Neuron (in vitro differentiated cells): ENCODE data around the gene ACSM6.

Source experiments
- H2AFZ ChIP-seq: one replicate; pipeline ENCODE4 v1.6.1; 2013; ENCODE audit warnings: low read depth, mild to moderate bottlenecking, inconsistent platforms, low read length, moderate library complexity
- H3K27me3 ChIP-seq: one replicate; pipeline ENCODE4 v1.6.1; 2013; ENCODE audit warnings: low read length; ENCODE audit not compliant: insufficient read depth
- H3K36me3 ChIP-seq: one replicate; pipeline ENCODE4 v1.6.1; 2013; ENCODE audit warnings: low read length; ENCODE audit not compliant: insufficient read depth
- H3K4me1 ChIP-seq: one replicate; pipeline ENCODE4 v1.6.1; 2013; ENCODE audit warnings: low read length; ENCODE audit not compliant: insufficient read depth
- H3K4me3 ChIP-seq: 2 replicates; pipeline ENCODE4 v1.5.1; 2013; ENCODE audit warnings: mild to moderate bottlenecking, low read length, moderate library complexity
- H3K9me3 ChIP-seq: one replicate; pipeline ENCODE4 v1.6.1; 2013; ENCODE audit warnings: low read length

The ACSM6 gene

GRCh38 chr10:95242581-95243317 is 48.7 kb downstream of the ACSM6 start:
- Histone ChIP-seq H3K4me1 (no peaks in the 10 kb centered on the region), H3K9me3 (no peaks in the 10 kb centered on the region), H3K4me3 (no peak overlapping the region), H3K36me3 (no peaks in the 10 kb centered on the region), H3K27me3 (no peaks in the 10 kb centered on the region), H2AFZ (no peak overlapping the region)

- H3K4me1 ChIP-seq, result no peaks in the 10 kb centered on the region
- H3K36me3 ChIP-seq, result no peaks in the 10 kb centered on the region
- no peaks in the 10 kb centered on the region for H3K9me3 ChIP-seq
- no peak overlapping the region for H2AFZ ChIP-seq
- H3K4me3 ChIP-seq, result no peak overlapping the region
- H3K27me3 ChIP-seq, result no peaks in the 10 kb centered on the region
Measured at GRCh38 chr10:95243318-95243617, 49.2 kb downstream of the ACSM6 start.

DNA sequence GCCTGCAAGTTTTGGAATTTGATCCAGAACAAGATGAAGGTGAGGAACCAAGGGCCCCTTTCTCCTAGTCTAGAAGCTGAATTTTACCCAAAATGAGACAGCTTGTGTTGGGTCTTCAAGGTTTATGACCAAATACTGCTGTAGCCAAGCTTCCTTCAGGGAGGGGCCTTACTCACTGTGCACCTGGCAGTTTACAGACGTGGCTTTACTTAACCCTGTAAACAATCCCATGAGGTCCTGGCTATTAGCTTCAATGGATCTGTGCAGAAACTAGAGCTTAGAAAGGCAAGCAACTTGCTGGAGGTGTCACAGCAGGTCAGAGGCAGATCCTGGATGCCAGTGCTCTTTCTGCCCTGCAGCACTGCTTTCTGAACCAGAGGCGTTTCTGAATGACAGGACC is 50.1 kb downstream of the ACSM6 start:
- Histone ChIP-seq H3K27me3 (no peaks in the 10 kb centered on the region), H3K9me3 (no peaks in the 10 kb centered on the region), H3K4me3 (no peak overlapping the region), H3K4me1 (no peaks in the 10 kb centered on the region), H3K36me3 (no peaks in the 10 kb centered on the region), H2AFZ (no peak overlapping the region)

DNA sequence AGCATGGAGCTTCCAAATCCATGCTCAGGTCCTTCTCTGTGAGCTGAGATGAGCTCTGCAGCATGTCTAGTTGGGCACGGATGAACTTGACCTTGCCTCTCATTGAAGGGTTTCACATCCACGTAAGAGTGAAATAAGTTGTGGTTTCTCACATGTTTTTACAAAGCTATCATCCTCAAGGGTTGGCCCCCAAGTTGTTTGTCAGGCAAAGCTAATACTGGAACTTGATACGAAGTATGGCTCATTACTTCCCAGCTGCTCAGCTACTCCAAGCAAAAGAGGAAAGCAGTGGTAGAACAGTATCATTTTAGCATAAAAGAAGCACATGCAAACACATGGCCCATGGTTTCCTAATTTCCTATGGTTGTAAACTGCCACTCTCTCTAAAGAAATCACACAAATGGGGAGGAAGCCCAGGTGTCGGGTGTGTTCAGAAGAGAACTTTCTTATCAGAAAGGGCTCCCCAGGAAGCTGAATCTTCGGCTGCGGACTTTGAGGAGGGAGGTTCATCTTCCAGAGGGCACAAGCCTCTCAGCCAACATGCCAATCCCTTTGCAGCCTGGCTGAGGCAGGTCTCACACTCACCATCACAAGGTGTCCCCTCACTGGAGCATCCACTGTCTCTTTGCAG is 51.5 kb downstream of the ACSM6 start:
- Histone ChIP-seq H3K4me1 (no peaks in the 10 kb centered on the region), H3K9me3 (no peaks in the 10 kb centered on the region), H2AFZ (no peak overlapping the region), H3K27me3 (no peaks in the 10 kb centered on the region), H3K4me3 (no peak overlapping the region), H3K36me3 (no peaks in the 10 kb centered on the region)

DNA sequence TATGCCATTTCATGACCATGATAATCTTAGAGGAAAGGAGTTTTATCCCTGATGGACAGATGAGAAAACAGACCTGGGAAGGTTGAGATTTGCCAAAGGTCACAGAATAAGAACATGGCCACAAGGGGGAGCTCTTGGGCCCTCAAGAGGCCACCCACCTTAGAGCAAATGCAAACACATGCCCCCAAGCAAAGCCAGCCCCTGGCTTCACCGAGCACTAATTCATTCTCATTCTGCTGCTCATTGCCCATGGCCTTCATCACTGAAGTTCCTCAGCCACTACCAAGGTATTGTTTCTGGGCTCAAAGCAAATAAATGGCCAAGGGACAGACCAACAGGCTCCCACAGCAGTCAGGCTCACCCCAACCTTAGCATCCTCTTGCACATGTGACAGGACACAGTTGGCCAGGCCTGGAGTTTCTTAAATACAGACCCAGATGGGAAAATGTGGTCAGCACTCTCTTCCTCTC is 52.6 kb downstream of the ACSM6 start:
- Histone ChIP-seq H3K4me1 (no peaks in the 10 kb centered on the region), H3K27me3 (no peaks in the 10 kb centered on the region), H2AFZ (no peak overlapping the region), H3K4me3 (no peak overlapping the region), H3K9me3 (no peaks in the 10 kb centered on the region), H3K36me3 (no peaks in the 10 kb centered on the region)

DNA sequence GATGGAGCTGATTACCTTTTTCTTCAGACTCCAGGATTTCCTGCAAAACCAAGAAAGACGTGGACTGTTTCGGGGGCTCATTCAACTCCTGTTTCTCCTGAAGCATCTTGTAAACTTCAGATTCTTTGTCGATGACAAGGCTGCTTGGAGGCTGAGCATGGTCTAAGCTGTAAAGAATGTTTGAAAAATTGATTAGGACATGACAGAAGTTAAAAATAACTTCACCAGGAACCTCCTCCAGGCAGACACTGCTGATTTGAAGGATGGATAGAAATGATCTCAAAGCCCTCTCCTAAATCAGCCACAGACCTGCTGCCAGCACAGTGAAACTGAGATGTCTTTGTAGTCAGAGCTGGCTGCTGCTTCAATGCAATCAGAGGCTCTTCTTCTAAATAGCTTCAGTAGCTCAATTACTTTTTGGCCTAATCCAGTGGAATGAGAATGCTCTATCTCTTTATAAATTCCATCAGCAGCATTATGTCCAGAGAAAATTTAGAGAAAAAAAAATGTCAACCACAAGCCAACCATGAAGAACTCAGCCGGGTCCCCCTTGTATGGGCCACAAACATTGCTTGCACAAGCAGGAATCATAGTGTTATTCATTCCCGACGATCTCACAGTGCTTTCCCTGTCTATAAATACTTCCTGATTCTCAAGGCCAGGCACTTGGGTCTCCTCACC is 53.3 kb downstream of the ACSM6 start:
- H3K4me3 ChIP-seq, result no peak overlapping the region
- H3K36me3 ChIP-seq, result no peaks in the 10 kb centered on the region
- H3K27me3 ChIP-seq, result no peaks in the 10 kb centered on the region
- H2AFZ ChIP-seq, result no peak overlapping the region
- H3K4me1 ChIP-seq, result no peaks in the 10 kb centered on the region
- H3K9me3 ChIP-seq, result no peaks in the 10 kb centered on the region

GRCh38 chr10:95247881-95248583 is 54.0 kb downstream of the ACSM6 start:
- H3K4me1 ChIP-seq, result no peaks in the 10 kb centered on the region
- H2AFZ ChIP-seq, result no peak overlapping the region
- H3K4me3 ChIP-seq, result no peak overlapping the region
- H3K36me3 ChIP-seq, result no peaks in the 10 kb centered on the region
- H3K9me3 ChIP-seq, result no peaks in the 10 kb centered on the region
- no peaks in the 10 kb centered on the region for H3K27me3 ChIP-seq

- Histone ChIP-seq H3K9me3 (no peaks in the 10 kb centered on the region), H3K36me3 (no peaks in the 10 kb centered on the region), H2AFZ (no peak overlapping the region), H3K4me1 (no peaks in the 10 kb centered on the region), H3K27me3 (no peaks in the 10 kb centered on the region), H3K4me3 (no peak overlapping the region)
Measured at GRCh38 chr10:95248989-95249388, 55.0 kb downstream of the ACSM6 start.

- H3K36me3 ChIP-seq, result no peaks in the 10 kb centered on the region
- H3K4me3 ChIP-seq, result no peak overlapping the region
- H3K4me1 ChIP-seq, result no peaks in the 10 kb centered on the region
- no peaks in the 10 kb centered on the region for H3K9me3 ChIP-seq
- no peaks in the 10 kb centered on the region for H3K27me3 ChIP-seq
- H2AFZ ChIP-seq, result no peak overlapping the region
Measured at GRCh38 chr10:95249467-95249866, 55.4 kb downstream of the ACSM6 start.

DNA sequence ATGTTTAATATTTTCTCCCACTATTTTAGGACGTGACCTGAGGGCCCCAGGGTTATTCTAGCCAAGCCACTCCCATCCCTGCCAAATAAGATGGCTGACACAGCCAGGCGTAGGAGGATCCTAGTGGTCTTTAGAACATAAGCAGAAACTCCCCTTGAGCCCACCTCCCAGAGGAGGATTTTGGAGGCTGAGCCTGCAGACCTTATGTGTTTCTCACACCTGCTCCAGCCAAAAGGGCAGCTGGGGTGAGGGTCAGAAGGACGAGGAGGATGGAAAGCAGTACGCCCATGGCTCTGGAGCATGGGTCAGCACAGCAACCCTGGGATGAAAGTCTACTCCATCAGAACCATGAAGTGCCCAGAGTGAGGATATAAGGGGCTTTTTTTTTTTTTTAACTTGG is 56.8 kb downstream of the ACSM6 start:
- H3K4me3 ChIP-seq, result no peak overlapping the region
- no peaks in the 10 kb centered on the region for H3K9me3 ChIP-seq
- no peaks in the 10 kb centered on the region for H3K36me3 ChIP-seq
- H2AFZ ChIP-seq, result no peak overlapping the region
- no peaks in the 10 kb centered on the region for H3K4me1 ChIP-seq
- no peaks in the 10 kb centered on the region for H3K27me3 ChIP-seq

GRCh38 chr10:95253007-95253406 is 59.0 kb downstream of the ACSM6 start:
- Histone ChIP-seq H3K36me3 (no peaks in the 10 kb centered on the region), H3K4me3 (no peak overlapping the region), H2AFZ (no peak overlapping the region), H3K9me3 (no peaks in the 10 kb centered on the region), H3K27me3 (no peaks in the 10 kb centered on the region), H3K4me1 (no peaks in the 10 kb centered on the region)

DNA sequence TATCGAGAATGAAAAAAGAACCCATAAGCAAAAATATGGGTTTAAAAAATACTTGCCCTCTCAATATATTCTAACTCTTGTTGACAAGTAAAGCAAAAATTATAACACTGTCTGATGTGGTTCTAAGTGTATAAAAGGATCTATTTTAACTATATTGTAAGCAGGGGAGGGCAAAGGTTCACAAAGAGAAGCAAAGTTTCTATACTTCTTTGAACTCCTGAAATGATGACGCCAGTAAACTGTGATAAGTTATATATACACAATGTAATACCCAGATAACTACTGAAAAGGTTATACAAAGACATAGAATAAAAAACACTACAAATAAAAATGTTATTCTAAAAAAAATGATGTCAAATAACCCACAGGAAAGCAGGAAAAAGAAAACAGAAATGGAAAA is 59.6 kb downstream of the ACSM6 start:
- no peaks in the 10 kb centered on the region for H3K36me3 ChIP-seq
- H3K4me1 ChIP-seq, result no peaks in the 10 kb centered on the region
- no peaks in the 10 kb centered on the region for H3K27me3 ChIP-seq
- no peak overlapping the region for H3K4me3 ChIP-seq
- H3K9me3 ChIP-seq, result no peaks in the 10 kb centered on the region
- H2AFZ ChIP-seq, result no peak overlapping the region

DNA sequence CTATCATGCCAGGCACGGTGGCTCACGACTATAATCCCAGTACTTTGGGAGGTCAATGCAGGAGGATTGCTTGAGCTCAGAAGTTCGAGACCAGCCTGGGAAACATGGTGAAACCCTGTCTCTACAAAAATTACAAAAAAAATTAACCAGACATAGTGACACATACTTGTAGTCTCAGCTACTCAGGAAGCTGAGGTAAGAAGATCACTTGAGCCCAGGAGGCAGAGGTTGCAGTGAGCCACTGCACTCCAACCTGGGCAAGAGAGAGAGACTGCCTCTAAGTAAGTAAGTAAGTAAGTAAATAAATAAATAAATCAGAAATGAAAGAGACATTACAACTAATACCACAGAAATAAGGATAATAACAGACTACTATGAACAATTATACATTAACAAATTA is 60.6 kb downstream of the ACSM6 start:
- Histone ChIP-seq H2AFZ (no peak overlapping the region), H3K9me3 (no peaks in the 10 kb centered on the region), H3K4me3 (no peak overlapping the region), H3K4me1 (no peaks in the 10 kb centered on the region), H3K36me3 (no peaks in the 10 kb centered on the region), H3K27me3 (no peaks in the 10 kb centered on the region)
